GM18517 (cell line): ENCODE data around the gene UTY.

Source experiments
- ATAC-seq: cut with Tn5 transposase; IDR thresholded peaks from one replicate; pipeline ENCODE4 v1.9.1; 2021; ENCODE audit warnings: mild to moderate bottlenecking, moderate library complexity; ENCODE audit not compliant: unreplicated experiment

The UTY gene

GRCh38 chrY:13479828-13480227 is at the start of gene UTY:
Gene UTY, minus strand, starts transcription at chrY:13480033. Its CDS starts 368 bp downstream, at chrY:13479665.
- ATAC-seq = no peak

GRCh38 chrY:13520474-13520873 is 40.6 kb upstream of the UTY start:
- ATAC-seq = no peak

DNA sequence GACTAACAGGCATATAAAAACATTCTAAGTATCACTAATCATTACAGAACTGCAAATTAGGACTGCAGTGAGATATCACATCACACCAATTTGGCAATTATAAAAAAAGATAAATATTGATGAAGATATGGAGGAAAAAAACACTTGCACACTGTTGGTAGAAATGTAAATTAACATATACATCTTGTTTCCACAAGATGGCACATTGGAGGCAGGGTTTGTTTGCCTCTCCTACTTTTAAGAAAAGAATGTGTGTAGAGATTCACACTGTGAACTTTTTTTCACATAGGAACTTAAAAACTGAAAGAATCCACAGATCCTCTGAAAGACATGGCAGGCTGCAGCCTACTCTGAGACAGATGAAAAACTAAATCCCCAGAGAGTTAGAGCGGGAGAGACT is 21.4 kb upstream of the UTY start:
- ATAC-seq = no peak

- no peak for ATAC-seq
These were observed 13.9 kb upstream of the UTY start for GRCh38 chrY:13493737-13494136.

DNA sequence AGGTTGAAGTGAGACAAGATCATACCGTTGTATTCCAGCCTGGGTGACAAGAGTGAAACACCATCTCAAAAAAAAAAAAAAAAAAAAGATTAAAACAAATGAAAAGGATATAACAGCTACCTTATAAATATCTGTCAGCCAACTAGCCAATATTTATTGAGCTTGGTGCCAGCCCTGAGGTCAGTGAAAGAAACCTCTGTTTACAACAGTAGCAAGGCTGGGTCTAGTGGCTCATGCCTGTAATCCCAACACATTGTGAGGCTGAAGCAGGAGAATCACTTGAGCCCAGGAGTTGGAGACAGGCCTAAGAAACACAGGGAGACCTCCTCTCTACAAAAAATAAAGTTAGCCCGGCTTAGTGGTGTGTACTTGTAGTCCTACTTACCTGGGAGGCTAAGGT is 12.6 kb upstream of the UTY start:
- ATAC-seq = no peak

DNA sequence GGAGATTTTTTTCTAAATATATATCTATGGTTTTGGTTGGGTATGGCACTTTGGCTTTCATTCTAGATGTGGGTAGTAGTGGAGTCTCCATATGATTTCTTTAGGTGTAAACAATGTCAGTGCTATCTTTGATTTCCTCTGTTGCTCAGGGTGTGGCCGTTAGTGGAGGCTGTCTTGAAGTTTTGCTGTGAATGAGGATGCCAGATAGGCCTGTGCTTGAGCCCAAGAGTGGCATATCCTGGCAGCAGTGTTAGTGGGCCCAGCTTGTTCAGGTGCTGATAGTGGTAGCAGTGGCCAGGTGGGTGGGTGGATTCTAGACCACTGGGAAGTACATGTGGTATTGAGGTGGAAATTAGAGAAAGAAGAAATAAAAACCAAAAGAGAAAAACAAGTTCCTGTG is 8.9 kb upstream of the UTY start:
- no peak for ATAC-seq

GRCh38 chrY:13479121-13479711 is 617 bp downstream of the UTY start:
- no peak for ATAC-seq

GRCh38 chrY:13478126-13478785 is 1.6 kb downstream of the UTY start:
- ATAC-seq = no peak

GRCh38 chrY:13474997-13475396 is 4.8 kb downstream of the UTY start:
- ATAC-seq = no peak

DNA sequence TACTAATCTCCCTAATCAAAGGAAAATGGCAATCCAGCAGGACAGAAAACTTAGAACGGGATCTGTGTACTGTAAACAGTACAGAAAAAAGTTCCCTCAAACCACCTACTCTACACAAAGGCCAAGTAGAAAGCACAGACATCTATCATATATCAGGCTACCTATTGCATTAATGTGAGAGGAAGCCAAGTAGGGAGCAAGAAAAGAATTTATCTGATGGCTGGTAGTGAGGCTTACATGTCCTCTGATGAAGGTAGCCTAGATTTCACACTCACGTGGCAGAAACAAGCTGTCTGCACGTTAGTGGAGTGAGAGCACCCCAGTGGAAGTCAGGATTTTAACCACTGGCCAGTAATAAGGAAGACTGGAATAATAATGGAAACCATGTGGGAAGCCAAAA is 28.3 kb downstream of the UTY start:
- no peak for ATAC-seq

- no peak for ATAC-seq
These were observed 29.2 kb downstream of the UTY start for GRCh38 chrY:13450596-13451130.

- no peak for ATAC-seq
These were observed 34.3 kb downstream of the UTY start for GRCh38 chrY:13445566-13445965.

- no peak for ATAC-seq
These were observed 36.7 kb downstream of the UTY start for GRCh38 chrY:13443146-13443545.

- no peak for ATAC-seq
These were observed 39.0 kb downstream of the UTY start for GRCh38 chrY:13440811-13441210.

DNA sequence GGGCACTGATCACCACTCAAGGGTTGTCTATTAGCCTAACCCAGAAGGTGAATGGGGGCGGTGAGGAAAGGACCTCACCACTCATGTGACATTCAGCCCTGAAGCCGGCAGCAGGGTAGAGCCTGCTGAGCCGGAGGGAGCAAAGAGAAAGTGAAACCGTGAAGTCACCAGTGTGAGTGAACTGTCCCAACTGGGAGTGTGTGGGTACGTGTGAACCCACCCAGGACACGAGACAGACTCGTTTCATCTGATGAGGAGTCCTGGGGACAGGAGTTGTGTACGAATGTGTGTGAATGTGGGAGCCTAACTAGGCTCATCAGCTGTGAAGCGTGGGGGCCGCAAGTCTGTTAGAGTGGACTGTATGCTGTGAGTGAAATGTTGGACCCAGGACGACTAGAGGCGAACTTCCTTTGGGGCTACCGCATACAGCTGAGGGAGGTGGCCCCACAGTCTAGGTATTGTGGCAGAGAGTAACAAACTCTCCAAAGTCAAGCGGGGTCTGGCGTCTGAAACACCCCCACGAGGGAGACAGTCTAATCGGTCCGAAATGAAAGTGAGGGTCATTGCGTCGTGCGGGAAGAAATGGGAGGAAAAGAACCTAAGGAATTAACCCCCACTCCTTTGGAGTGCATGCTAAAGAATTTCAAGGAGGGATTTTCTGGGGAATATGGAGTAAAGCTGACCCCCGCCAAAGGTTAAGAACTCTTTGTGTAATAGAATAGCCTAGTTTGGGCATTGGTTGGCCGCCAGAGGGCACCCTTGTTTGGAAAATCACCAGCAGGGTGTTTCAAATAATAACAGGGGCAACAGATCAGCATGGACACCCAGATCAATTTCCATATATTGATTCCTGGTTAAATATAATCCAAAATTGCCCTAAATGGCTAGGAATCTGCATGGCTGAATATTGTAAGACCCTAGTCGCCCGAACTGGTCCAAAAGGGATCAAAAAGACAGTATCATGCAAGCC is 43.6 kb downstream of the UTY start:
- ATAC-seq = no peak

- ATAC-seq = no peak
These were observed 44.4 kb downstream of the UTY start for GRCh38 chrY:13435206-13435967.

DNA sequence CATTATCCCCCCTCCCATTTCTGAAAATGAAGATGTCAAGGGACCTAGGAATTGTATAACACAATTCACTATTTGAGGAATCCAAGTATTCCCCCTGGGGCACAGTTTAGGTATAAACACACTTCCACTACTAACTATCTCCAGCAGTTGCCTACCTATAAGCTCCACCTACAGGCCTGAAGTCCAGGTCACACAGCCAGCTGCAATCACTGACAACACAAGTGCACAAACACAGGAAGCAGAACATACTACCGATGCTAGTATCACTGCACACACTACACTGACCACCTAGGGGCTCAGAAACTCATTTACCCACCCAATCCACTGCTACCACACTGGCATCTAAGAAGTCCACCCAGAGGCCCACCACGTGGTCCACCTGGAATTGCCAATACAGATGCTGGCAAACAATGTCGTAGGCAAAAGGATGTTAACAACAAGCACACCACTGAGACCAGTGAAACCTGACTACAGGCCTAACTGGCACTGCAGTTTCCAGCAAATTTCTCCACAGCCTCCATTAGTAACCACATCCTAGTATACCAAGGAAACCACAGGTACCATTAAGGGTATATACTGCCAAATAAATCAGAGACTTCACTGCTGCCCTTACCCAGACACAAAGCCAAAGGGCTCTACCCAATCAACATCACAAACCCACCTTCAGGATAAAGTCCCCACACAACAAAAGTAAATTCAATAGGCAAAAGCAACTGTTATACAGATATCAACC is 47.4 kb downstream of the UTY start:
- no peak for ATAC-seq

DNA sequence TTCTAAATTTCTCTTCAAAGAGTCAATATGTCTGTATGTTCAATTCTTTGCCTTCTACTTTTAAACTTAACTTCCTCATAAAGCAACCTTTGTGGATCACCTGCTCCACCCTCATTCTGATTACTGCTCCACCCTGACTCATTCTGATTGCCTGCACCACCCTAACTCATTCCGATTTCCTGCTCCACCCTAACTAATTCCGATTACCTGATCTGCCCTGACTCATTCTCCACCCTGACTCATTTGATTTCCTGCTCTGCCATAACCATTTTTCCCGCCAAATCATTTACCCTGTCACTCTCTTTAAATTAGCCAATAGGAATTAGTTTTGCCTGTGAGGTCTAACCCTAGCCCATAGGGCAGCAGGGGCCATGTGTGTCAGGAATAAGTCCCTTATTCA is 50.3 kb downstream of the UTY start:
- no peak for ATAC-seq

GRCh38 chrY:13423281-13423732 is 56.5 kb downstream of the UTY start:
- no peak for ATAC-seq
